GM21360 (cell line): Measurements from ENCODE around the gene PHLDB1.

ENCODE experiments used
- ATAC-seq: cut with Tn5 transposase; IDR thresholded peaks from one replicate; pipeline ENCODE4 v1.9.1; 2021; ENCODE audit warnings: mild to moderate bottlenecking, moderate library complexity; ENCODE audit not compliant: unreplicated experiment

Gene PHLDB1

DNA sequence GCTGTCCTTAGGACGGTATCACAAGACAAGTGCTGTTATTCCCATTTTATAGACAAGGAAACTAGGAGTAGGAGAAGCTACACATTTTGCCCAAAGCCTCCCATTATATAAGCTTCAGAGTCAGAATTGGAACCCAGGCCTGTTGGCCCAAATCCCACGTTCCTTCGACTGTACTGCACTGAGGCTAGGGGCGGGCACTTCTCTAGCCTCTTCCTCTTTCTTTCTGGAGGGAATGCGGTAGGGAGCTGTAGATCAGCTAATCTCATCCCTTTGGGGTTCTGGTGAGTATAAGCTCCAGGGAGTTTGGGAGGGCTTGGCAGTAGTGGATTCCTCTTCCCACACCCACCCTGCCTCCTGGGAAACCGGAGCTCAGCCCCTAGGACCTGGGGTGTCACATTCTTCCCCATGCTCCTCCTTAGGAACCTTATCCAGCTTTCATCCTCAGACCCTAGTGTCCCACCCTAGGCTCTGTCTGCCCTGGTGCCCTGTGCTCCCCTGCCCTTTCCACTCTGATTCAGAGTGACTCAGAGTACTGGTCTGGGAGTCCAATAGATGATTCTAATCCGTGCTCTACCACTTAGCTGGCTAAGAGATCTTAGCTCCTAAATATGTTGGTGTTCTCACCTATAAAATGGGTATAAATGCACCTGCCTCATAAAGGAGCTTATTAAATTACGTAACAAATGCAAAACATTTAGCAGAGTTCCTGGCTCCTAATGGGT lies 29.3 kb downstream of the PHLDB1 start:
- no peak for ATAC-seq

DNA sequence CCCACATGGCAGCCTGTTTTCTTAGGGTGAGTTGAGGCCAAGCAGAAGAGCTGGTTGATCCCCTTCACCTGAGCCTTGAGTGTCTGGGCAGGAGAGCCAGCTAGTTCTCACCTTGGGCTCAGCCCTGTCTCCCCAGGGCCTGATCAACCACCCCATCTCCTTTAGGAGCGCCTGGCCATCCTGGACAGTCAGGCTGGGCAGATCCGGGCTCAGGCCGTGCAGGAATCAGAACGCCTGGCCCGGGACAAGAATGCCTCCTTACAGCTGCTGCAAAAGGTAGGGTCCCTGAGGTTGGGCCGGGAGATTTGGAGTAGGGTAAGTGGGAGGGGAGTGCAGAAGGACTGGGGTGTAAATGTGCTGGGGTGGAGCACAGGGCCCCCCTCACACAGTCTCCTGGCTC lies 31.3 kb downstream of the PHLDB1 start:
- ATAC-seq = no peak

DNA sequence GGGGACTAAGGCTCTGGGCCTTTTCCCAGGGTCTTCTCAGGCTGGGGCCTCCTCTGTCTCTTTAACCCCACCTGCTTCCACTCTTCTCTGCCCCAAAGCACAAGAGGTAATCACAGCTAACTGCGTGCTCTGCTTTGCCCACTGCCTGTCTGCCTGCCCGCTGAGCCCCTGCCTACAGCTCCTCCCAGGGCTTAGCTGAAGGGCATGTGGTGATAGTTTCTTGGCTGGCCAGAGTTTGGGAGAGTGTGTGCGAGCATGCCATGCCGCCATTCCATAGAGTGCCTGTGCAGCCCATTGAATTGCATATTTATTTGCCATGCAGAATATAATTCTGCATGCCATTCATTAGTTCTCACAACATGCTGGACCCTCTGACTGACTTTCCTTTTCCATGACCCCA lies 32.5 kb downstream of the PHLDB1 start:
- ATAC-seq = no peak

DNA sequence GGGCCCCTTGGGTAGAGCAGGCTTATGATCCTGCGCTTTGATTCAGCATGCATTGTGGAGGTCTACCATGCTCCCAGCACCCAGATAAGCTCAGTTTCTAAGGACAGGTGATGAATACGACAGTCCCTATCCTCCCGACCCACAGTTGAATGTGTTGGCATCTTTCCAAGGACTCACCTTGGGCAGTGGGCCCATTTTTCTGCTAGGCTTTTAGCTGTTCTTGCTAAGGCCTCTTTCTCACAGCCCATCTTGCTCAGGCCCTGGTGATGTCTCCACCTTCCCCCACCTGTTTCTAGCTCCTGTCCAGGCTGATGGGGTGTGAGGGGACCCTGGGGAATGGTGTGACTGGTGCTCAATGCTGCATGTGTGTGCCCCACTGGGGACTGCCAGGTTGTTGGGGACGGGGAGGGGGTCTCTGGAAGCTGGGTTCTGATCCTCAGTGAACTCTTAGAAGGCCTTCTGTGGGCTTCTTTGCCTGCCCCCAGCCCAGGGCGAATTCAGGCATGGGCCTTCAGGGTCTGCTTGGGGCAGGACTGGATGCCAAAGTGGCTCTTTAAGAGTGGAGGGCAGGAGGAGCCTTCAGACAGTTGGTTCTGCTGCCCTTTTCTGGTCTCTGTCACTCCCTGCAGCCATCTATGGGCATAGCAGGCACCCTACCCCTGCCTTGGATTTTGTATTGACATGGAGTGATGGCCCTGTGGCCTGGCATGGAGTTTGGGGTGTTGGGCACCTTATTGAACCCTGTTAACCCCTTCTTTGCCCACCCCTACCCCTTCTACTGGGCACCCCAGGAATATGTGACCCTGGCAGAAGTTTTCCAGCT lies 33.1 kb downstream of the PHLDB1 start:
- ATAC-seq = no peak

DNA sequence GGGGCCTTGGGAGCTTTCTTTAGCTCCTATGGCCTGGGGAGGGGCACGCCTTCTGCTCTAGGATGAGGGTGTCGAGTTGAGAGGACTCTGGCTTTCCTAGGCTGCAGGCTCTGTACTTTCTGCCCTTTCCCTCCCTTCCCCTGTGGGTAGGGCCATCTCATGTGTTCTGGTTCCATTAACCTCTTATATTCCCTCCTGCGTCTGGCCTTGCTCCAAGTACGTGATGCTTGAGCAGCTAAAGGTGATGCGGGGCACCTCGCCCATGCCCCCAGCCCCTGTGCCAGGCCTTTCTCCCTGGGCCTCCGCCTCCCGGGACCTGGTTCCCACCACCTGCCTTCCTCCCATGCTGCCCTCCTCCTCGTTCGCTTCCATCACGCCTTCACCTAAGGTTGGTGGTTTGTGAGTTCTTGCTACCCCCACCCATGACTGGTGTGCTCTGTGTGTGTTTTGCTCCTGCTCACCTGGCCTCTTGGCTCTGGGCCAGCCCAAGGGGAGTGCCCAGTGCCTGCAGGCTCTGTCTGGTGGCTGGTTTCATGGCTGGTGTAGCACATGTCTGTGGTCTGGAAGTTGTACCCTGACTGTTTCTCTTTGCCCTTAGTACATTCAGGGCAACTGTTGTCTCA lies 34.1 kb downstream of the PHLDB1 start:
- no peak for ATAC-seq

DNA sequence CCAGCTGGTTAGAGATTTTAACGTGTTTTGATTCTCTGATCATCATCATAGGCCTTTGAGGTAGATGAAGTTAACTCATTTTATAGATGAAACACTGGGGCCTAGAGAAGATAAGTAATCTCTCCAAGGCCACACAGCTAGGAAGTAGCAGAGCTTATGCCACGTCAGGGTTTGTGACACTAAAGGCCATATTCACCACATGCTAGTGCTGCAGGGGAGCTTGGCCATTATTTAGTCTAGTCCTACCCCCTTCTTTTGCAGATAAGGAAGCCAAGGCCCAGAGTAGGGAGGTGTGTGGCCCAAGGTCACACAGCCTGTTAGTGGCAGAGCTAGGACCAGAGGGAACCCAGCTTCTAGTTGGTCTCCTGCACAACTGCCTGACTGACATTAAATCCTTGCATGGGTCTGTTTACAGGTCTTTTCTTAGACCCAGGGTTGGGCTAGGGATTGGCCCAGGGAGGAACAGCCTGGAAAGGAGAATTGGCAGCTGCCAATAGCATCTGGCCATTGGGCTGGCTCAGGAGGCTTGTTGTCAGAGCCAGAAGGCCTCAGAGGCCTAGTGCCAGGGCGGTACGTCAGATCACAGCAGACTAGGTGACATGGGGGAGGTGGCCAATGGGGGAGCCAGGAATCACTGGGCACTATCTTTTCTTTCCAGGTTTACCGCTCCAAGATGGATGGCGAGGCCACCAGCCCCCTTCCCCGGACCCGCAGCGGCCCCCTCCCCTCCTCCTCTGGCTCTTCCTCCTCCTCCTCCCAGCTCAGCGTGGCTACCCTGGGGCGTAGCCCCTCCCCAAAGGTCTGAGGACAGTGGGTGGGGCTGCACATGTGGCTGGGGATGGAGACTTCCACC lies 36.0 kb downstream of the PHLDB1 start:
- no peak for ATAC-seq

DNA sequence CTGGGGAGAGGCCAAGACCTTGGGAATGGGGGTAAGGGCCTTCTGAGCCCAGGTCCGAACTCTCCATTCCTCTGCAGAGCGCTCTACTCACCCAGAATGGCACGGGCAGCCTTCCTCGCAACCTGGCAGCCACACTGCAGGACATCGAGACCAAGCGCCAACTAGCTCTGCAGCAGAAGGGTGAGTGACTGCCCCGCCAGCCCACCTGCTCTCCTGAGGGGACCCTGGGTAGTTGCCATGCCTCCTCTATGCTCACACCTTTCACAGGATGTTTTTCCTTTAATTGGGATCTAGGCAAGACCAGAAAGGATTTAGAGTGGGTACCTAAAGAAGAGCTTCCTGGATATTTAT lies 36.6 kb downstream of the PHLDB1 start:
- no peak for ATAC-seq

DNA sequence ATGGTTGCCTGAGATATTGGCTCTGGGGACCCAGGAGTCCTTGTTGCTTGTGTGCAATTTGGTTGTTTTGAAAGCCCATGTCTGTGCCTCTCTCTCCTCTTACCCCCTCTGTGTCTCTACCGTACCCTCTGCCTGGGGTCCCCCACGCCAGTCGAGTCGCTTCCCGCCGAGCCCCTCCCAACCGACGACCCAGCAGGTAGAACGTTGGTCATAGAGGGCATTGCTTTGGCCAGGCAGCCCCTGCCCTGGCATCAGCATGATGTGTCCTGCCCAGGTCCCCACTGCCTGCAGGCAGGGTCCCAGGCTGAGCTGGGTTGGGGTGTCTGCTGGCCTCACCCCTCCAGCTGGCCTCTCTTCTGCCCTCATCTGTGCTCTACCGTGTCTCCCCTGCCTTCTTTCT lies 37.1 kb downstream of the PHLDB1 start:
- ATAC-seq = no peak

DNA sequence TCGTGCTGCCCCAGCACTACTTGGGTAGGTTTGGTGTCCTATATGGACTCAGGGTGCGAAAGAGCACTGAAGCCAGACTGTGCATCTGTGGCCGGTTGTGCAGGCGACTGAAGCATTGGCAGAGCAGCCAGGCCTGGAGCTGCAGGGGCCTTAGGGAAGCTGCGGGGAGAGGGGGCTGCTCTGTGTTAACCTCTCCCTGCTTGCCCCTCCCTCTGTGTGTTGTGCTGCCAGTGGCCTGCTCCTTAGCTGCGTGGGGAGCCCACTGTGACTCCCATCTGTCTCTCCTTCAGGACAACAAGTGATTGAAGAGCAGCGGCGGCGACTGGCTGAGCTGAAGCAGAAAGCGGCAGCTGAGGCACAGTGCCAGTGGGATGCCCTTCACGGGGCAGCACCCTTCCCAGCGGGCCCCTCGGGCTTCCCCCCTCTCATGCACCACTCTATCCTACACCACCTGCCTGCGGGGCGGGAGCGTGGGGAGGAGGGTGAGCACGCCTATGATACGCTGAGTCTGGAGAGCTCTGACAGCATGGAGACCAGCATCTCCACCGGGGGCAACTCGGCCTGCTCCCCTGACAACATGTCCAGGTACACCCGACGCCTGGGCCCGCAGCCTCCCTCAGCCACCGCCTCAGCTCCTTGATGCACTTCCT lies 37.8 kb downstream of the PHLDB1 start:
- no peak for ATAC-seq

DNA sequence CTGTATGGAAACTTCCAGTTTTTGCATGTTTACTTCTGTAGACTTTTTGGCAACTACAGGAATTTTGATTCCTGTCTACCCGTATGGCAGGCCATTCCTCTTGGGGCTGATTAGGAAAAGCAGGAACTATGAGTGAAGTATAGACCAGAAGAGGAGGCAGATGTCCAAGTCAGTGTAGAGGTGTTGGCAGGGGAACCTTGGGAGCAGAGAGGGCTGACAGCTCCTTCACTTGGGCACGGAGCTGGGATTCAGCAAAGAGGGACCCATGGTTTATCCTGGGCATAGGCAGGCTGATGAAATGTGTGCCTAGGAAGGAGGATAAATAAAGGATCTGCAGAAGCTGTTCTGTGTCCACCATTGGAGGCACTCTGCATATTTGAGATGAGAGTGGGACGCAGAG lies 39.0 kb downstream of the PHLDB1 start:
- ATAC-seq = no peak

DNA sequence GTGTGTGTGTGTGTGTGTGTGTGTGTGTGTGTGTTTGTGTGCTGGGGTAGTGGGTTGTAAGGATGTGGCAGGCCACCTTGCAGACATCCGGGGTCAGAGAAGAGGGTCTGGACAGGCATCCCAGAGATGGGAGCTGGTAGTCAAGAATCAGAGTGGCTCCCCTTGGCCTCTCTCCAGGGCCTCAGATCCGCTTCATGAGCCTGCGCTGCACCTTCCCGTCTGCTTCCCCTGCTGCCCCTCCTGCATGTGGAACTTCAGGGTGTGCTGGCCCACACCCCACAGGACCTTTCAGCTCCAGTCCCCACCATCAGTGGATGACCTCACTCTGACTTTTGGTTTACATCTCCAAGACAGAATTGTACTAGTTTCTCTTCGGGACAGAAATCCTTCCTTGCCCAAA lies 40.9 kb downstream of the PHLDB1 start:
- ATAC-seq = no peak

DNA sequence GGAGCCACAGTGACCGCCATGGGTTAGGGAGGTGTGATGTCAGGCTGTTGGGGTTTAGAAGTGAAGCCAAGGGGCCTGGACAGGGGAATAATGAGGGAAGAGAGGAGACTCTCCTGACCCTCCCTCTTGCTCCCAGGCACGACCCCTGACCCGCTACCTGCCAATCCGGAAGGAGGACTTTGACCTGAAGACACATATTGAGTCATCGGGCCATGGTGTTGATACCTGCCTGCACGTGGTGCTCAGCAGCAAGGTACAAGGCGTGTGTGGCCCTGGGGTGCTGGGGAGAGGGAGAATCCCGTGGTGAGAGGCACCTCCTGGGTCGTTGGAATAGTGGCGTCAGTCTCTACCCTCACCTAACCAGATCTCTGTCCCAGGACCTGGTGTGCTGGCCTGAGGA lies 42.5 kb downstream of the PHLDB1 start:
- no peak for ATAC-seq

DNA sequence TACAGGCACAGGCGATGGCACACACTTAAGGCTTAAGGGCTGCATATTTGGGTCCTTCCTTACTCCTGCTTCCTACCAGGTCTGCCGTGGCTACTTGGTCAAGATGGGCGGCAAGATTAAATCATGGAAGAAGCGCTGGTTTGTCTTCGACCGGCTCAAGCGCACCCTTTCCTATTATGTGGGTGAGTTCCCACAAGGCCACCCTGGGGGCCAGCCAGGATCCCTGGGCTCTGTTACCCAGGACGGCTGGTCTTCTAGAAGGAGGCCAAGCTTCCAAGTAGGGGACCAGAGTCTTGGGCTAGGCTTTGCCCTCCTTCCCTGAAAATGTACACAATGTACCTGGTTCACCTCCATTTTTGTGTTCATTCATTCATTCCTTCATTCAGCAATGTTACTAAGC lies 43.0 kb downstream of the PHLDB1 start:
- ATAC-seq = no peak

DNA sequence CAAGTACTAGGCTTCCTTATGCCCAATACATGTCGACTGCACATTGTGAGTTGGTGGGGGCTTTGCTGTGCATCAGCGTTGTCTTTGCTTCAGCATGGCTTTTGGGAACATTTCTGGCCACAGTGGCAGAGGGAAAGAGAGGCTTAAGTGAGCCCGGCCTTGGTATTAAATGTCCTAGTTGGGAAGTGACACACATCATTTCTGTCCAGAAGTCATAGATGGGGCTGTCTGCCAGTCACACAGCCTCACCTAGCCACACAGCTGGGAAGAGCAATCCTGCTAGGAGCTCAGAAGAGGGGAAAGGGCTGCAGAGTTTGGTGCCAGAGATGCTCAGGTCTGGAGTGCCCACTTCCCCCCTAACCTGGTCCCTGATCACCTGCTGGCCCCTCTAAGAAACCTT lies 44.4 kb downstream of the PHLDB1 start:
- ATAC-seq = no peak

DNA sequence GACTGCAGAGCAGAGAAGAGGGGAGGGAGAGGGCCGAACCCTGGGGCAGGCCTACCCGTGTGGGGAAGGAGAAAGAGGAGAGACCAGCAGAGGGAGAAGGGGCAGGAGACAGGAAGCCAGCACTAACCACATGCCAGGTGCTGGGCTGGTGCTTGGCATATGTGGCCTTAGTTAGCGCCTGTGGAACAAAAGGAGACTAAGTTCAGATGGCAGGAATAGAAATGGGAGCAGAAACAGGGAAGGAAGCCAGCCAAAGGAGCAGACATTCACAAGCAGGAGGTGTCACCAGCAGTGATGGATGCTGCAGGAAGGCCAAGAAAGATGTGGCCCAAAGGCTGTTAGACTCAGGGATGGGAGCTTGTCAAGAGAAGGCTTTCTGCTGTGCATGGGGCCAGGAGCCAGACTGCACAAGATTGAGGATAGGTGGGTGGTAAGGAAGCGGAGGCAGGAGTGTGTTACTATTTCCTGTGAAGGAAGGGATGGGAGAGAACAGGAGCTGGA lies 45.3 kb downstream of the PHLDB1 start:
- no peak for ATAC-seq

DNA sequence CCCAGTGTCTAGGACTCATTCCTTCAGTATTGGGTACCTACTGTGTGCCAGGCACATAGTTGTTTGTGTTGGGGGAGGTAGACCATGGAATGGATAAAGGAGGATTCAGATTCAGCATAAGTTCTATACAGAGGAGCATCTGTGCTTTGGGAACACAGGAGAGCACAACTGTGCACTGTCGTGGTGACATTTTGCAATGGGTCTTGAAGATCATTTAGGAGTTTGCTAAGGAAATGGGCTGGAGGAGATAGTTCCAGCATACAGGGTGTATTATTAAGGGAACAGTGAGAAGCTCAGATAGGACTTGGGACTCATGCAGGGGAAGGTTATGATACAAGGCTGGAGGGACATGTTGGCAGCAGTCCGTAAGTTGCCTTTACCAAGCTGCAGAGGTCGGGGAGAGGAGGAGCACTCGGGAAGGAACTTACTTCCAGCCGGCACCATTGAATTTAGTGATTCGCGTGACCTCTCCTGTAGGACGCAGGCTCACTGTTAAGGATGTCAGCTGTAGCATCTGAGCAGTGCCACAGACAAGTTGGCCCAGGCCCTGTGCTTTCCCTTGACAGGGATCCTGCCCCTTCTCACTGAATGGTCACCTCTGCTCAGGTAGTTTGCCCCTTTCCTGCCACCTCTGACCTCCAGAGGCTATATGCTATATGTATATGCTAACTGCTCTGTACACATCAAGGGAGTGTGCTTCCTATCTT lies 46.4 kb downstream of the PHLDB1 start:
- no peak for ATAC-seq

DNA sequence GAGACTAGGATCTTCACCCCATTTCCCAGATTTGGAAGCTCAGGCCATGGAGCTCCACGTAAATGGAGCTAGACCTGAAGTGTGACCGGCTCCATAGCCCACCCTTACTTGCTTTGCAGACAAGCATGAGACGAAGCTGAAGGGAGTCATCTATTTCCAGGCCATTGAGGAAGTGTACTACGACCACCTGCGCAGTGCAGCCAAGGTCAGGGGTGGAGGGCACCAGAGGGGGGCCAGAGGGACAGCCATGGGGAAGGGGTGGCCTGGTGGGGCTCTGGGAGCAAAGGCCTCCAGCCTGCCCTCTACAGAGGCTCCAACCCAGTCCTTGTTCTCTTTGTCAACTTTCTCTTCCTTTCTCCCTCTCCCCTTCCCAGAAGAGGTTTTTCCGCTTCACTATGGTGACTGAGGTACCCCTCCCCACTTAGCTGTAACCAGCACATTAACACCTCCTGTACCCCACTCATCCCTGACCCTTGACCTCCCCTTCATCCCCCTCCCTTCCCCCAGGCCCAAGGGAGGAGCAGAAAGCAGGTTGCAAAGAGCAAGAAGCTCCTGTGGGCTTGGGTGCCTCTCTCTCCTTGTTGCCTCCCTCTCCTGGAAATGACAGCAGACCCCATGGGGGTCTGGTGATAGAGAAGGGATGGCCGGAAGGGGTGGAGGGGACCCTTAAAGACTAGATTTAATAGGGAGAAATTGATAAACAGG lies 48.2 kb downstream of the PHLDB1 start:
- ATAC-seq = no peak

DNA sequence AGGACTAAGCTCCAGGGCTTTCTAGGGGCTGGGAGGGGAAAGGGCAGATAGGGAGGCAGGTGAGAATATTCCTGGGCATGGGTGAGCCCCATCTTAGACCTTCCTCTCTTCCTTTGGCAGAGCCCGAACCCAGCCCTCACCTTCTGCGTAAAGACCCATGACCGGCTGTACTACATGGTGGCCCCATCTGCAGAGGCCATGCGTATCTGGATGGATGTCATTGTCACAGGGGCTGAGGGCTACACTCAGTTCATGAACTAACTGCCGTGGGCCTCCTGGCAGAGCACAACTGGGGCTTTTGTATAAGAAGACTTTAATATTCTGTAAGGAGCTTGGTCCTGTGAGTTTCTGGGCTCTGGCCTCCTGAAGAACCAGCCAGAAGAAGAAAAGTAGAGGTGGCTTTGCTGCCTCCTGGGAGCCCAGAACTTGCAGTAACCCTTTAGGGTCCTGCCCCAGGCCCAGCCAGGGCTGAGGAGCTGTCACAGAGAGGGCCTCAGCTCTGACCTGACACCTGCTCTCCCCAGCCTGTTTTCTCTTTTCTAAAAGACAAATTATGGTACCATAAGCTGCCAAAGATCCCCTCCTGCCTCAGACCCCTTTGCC lies 49.2 kb downstream of the PHLDB1 start:
- no peak for ATAC-seq

DNA sequence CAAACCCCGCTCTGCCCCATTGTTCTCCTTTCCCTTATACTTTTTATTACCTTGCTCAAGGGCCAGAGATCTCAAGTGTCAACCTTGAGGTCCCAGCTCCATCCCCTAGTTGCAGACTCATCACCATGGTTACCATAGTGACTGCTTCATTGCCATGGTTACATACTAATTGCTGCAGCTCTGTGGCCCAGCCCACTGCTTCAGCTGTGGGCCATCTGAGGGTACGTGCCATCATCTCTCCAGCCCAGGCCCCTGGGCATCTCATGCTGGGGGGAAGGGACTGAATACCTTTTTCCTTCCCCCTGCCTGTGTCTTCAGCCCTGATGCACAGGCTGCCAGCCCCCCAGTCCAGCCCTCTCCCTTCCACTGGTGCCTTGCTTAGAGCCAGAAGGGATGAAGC lies 49.8 kb downstream of the PHLDB1 start:
- ATAC-seq = no peak
